ENCODE results near the gene POR. TPM values are rescaled to one million over a fixed set of nuclear protein-coding genes. Genes with fewer than 3 reads are reported as not detected.
A peak's percentile ranks its signal among the peaks of the same experiment; 100 is the strongest.

The POR gene
- total and polyA plus RNA-seq, 12 donors = 268 to 1,301 (median 597) TPM

- Histone ChIP-seq H3K27me3 (no peaks in the 10 kb centered on the region), H3K27ac (peak overlapping the region; percentile 64 to 97 (median 81)), H3K4me3 (no peak overlapping the region), H3K4me1 (replicated peaks in 1 of 2) (peaks cover 23 to 62% of the 10 kb centered on the region in 2 donors), H3K36me3 (replicated peaks in 1 of 2) (peaks cover 0 to 63% of the 10 kb centered on the region in 2 donors), H3K9me3 (replicated peaks in 1 of 3) (no peaks in the 10 kb centered on the region)
- no peak for TF ChIP-seq POLR2A (IDR thresholded peaks at IDR 0.05)
- TF ChIP-seq CTCF (IDR thresholded peaks at IDR 0.05) = no peak
- peak in 2 of 7 donors; percentile 36 to 45 for DNase-seq
- WGBS, 4 donors = 68 to 82% (median 72%) methylated on average over 18 to 29 of the region's 29 CpGs
- intact Hi-C loops (cut with DNase I) = no loop called here
Observed at GRCh38 chr7:75980430-75981202, 65.7 kb downstream of the POR start.

GRCh38 chr7:75981203-75981452, 66.2 kb downstream of the POR start:
- TF ChIP-seq POLR2A (IDR thresholded peaks at IDR 0.05) = no peak
- TF ChIP-seq CTCF (IDR thresholded peaks at IDR 0.05) = no peak
- peak overlapping the region in 4 of 5 donors; percentile 67 to 97 (median 88) for H3K27ac ChIP-seq
- no peak overlapping the region for H3K4me3 ChIP-seq
- intact Hi-C loops (cut with DNase I) = no loop called here
- DNase-seq = peak in 1 of 7 donors; percentile 20
- H3K36me3 ChIP-seq (replicated peaks in 1 of 2) = peaks cover 0 to 68% of the 10 kb centered on the region in 2 donors
- H3K9me3 ChIP-seq (replicated peaks in 1 of 3) = no peaks in the 10 kb centered on the region
- H3K27me3 ChIP-seq = no peaks in the 10 kb centered on the region
- H3K4me1 ChIP-seq (replicated peaks in 1 of 2) = peaks cover 27 to 67% of the 10 kb centered on the region in 2 donors
- WGBS, 4 donors = 82 to 100% (median 85%) methylated on average over 1 to 12 of the region's 12 CpGs

- TF ChIP-seq POLR2A (IDR thresholded peaks at IDR 0.05) (no peak), CTCF (IDR thresholded peaks at IDR 0.05) (no peak)
- peak overlapping the region; percentile 70 to 97 (median 85) for H3K27ac ChIP-seq
- H3K36me3 ChIP-seq (replicated peaks in 1 of 2) = peaks cover 0 to 73% of the 10 kb centered on the region in 2 donors
- peak in 5 of 7 donors; percentile 50 to 68 (median 62) for DNase-seq
- no peaks in the 10 kb centered on the region for H3K27me3 ChIP-seq
- H3K4me1 ChIP-seq (replicated peaks in 1 of 2) = peaks cover 31 to 72% of the 10 kb centered on the region in 2 donors
- WGBS, 4 donors = 45 to 69% (median 61%) methylated on average over 18 to 38 of the region's 38 CpGs
- H3K4me3 ChIP-seq = no peak overlapping the region
- no peaks in the 10 kb centered on the region for H3K9me3 ChIP-seq (replicated peaks in 1 of 3)
- intact Hi-C loops (cut with DNase I) = no loop called here
Observed at GRCh38 chr7:75981453-75982305, 66.7 kb downstream of the POR start.

- TF ChIP-seq POLR2A (IDR thresholded peaks at IDR 0.05) (no peak), CTCF (IDR thresholded peaks at IDR 0.05) (no peak)
- no peaks in the 10 kb centered on the region for H3K27me3 ChIP-seq
- peak in 6 of 7 donors; percentile 42 to 70 (median 64) for DNase-seq
- H3K27ac ChIP-seq = peak overlapping the region; percentile 70 to 97 (median 85)
- no peaks in the 10 kb centered on the region for H3K9me3 ChIP-seq (replicated peaks in 1 of 3)
- H3K36me3 ChIP-seq (replicated peaks in 1 of 2) = peaks cover 0 to 81% of the 10 kb centered on the region in 2 donors
- H3K4me1 ChIP-seq (replicated peaks in 1 of 2) = peaks cover 31 to 75% of the 10 kb centered on the region in 2 donors
- 58 to 76% (median 66%) methylated on average over 13 to 22 of the region's 22 CpGs for WGBS, 4 donors
- no peak overlapping the region for H3K4me3 ChIP-seq
- intact Hi-C loops (cut with DNase I) = no loop called here
Observed at GRCh38 chr7:75982306-75983064, 67.5 kb downstream of the POR start.

Data from adrenal gland (tissue), 12 donors.